Measurements from ENCODE around the gene VGLL3.

Gene VGLL3

DNA sequence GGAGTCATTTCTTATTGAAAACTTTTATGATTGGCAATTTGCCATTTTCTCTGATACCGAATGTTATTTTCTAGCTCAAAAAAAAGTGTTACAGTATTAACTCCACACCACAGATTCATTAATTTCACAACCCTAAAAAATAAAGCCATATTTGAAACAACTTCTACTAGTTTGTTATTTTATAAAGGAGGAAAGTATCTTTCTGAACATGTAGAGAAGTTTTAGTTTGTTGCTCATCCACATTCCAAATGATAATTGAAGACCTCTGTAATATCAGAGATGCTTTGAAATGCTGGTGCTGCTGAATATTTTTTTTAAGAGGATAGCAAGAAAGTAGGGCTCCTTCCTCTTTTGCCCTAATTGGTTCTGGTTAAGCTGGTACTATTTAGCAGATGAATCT is 1.9 kb downstream of the VGLL3 start:
- TF ChIP-seq, protein P1, sequence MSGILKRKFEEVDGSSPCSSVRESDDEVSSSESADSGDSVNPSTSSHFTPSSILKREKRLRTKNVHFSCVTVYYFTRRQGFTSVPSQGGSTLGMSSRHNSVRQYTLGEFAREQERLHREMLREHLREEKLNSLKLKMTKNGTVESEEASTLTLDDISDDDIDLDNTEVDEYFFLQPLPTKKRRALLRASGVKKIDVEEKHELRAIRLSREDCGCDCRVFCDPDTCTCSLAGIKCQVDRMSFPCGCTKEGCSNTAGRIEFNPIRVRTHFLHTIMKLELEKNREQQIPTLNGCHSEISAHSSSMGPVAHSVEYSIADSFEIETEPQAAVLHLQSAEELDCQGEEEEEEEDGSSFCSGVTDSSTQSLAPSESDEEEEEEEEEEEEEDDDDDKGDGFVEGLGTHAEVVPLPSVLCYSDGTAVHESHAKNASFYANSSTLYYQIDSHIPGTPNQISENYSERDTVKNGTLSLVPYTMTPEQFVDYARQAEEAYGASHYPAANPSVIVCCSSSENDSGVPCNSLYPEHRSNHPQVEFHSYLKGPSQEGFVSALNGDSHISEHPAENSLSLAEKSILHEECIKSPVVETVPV (CRISPR knock-in tag; IDR thresholded peaks at IDR 0.05): no peak
- TF ChIP-seq, protein P2, sequence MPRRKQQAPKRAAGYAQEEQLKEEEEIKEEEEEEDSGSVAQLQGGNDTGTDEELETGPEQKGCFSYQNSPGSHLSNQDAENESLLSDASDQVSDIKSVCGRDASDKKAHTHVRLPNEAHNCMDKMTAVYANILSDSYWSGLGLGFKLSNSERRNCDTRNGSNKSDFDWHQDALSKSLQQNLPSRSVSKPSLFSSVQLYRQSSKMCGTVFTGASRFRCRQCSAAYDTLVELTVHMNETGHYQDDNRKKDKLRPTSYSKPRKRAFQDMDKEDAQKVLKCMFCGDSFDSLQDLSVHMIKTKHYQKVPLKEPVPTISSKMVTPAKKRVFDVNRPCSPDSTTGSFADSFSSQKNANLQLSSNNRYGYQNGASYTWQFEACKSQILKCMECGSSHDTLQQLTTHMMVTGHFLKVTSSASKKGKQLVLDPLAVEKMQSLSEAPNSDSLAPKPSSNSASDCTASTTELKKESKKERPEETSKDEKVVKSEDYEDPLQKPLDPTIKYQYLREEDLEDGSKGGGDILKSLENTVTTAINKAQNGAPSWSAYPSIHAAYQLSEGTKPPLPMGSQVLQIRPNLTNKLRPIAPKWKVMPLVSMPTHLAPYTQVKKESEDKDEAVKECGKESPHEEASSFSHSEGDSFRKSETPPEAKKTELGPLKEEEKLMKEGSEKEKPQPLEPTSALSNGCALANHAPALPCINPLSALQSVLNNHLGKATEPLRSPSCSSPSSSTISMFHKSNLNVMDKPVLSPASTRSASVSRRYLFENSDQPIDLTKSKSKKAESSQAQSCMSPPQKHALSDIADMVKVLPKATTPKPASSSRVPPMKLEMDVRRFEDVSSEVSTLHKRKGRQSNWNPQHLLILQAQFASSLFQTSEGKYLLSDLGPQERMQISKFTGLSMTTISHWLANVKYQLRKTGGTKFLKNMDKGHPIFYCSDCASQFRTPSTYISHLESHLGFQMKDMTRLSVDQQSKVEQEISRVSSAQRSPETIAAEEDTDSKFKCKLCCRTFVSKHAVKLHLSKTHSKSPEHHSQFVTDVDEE (CRISPR knock-in tag; IDR thresholded peaks at IDR 0.05): no peak
- TF ChIP-seq RARB (CRISPR knock-in tag; IDR thresholded peaks at IDR 0.05) (no peak), OSR1 (CRISPR knock-in tag; IDR thresholded peaks at IDR 0.05) (no peak)

DNA sequence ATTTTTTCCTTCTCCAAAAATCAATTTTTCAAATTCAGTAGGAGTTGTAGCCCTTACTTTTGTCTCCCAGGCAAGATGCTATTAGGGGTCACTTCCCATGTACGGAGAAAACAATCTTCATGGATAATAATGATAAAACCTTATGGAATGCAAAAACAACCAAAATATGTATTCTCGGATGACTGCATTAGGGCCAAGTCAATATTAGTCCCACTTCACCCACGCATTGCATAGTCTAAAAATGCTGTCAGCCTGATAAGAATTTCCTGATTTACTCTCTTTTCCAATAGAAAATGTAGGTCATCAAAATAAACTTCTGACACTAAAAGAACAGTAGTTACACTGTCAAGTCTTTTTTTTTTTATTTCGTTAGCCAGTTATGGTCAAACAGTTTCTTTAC is 2.7 kb downstream of the VGLL3 start:
- TF ChIP-seq, protein P3, sequence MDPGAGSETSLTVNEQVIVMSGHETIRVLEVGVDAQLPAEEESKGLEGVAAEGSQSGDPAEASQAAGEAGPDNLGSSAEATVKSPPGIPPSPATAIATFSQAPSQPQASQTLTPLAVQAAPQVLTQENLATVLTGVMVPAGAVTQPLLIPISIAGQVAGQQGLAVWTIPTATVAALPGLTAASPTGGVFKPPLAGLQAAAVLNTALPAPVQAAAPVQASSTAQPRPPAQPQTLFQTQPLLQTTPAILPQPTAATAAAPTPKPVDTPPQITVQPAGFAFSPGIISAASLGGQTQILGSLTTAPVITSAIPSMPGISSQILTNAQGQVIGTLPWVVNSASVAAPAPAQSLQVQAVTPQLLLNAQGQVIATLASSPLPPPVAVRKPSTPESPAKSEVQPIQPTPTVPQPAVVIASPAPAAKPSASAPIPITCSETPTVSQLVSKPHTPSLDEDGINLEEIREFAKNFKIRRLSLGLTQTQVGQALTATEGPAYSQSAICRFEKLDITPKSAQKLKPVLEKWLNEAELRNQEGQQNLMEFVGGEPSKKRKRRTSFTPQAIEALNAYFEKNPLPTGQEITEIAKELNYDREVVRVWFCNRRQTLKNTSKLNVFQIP (CRISPR knock-in tag; IDR thresholded peaks at IDR 0.05; ENCODE audit: borderline replicate concordance, low read depth): no peak
- TF ChIP-seq GLIS3 (CRISPR knock-in tag; IDR thresholded peaks at IDR 0.05) (no peak), ZFP3 (CRISPR knock-in tag; IDR thresholded peaks at IDR 0.05) (no peak), CSDC2 (CRISPR knock-in tag; IDR thresholded peaks at IDR 0.05) (no peak), ZFP30 (CRISPR knock-in tag; IDR thresholded peaks at IDR 0.05) (no peak), BACH2 (CRISPR knock-in tag; IDR thresholded peaks at IDR 0.05; ENCODE audit: borderline replicate concordance) (no peak)
- TF ChIP-seq, protein P1 (CRISPR knock-in tag; IDR thresholded peaks at IDR 0.05): no peak
- no peak for ATAC-seq

More for the DNA sequence above, 1.9 kb downstream of the VGLL3 start:
- no peak for ATAC-seq

DNA sequence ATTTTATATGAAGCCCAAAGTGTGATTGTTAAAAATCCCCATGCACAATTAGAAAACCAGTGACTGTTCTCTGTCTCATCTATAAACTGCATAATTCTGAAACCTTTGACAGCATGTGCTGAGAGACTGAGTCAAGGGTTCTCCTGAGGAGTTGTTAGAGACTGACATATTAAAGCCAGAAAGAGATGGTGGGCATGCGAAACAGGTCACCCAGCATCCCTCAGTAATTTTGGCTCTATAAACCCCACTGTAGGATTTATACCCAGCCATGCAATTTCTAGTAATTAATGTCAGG is 3.6 kb downstream of the VGLL3 start:
- TF ChIP-seq ZC3H10 (CRISPR knock-in tag; IDR thresholded peaks at IDR 0.05) (no peak), ARNTL (CRISPR knock-in tag; IDR thresholded peaks at IDR 0.05; ENCODE audit: borderline replicate concordance, low read depth) (no peak), ZNF8 (CRISPR knock-in tag; IDR thresholded peaks at IDR 0.05) (no peak), SNAI2 (CRISPR knock-in tag; IDR thresholded peaks at IDR 0.05) (no peak), TCF4 (CRISPR knock-in tag; IDR thresholded peaks at IDR 0.05; ENCODE audit: borderline replicate concordance) (no peak), ZFP3 (CRISPR knock-in tag; IDR thresholded peaks at IDR 0.05) (no peak), ZFP30 (CRISPR knock-in tag; IDR thresholded peaks at IDR 0.05) (no peak), ISL1 (CRISPR knock-in tag; IDR thresholded peaks at IDR 0.05) (no peak), RARB (CRISPR knock-in tag; IDR thresholded peaks at IDR 0.05) (no peak), PPARA (CRISPR knock-in tag; IDR thresholded peaks at IDR 0.05; ENCODE audit: borderline replicate concordance) (no peak), TOX (CRISPR knock-in tag; IDR thresholded peaks at IDR 0.05; ENCODE audit: borderline replicate concordance) (no peak)
- TF ChIP-seq, protein P2 (CRISPR knock-in tag; IDR thresholded peaks at IDR 0.05): no peak
- TF ChIP-seq, protein P4, sequence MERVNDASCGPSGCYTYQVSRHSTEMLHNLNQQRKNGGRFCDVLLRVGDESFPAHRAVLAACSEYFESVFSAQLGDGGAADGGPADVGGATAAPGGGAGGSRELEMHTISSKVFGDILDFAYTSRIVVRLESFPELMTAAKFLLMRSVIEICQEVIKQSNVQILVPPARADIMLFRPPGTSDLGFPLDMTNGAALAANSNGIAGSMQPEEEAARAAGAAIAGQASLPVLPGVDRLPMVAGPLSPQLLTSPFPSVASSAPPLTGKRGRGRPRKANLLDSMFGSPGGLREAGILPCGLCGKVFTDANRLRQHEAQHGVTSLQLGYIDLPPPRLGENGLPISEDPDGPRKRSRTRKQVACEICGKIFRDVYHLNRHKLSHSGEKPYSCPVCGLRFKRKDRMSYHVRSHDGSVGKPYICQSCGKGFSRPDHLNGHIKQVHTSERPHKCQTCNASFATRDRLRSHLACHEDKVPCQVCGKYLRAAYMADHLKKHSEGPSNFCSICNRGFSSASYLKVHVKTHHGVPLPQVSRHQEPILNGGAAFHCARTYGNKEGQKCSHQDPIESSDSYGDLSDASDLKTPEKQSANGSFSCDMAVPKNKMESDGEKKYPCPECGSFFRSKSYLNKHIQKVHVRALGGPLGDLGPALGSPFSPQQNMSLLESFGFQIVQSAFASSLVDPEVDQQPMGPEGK (CRISPR knock-in tag; IDR thresholded peaks at IDR 0.05; ENCODE audit: borderline replicate concordance): no peak
- TF ChIP-seq, protein P1 (CRISPR knock-in tag; IDR thresholded peaks at IDR 0.05): no peak
- TF ChIP-seq, protein P3 (CRISPR knock-in tag; IDR thresholded peaks at IDR 0.05; ENCODE audit: borderline replicate concordance, low read depth): no peak
- ATAC-seq: no peak
